ENCODE data around the gene ZNF25. TPM values are rescaled to one million over a fixed set of nuclear protein-coding genes. Genes with fewer than 3 reads are reported as not detected.
"Not testable (repeated sequence)": the region's sequence is repeated elsewhere in the genome, so short reads cannot be mapped to it uniquely, and the experiment has no call there.

ZNF25 gene
- total RNA-seq, 1 donor from 2014 or later: 5.2 TPM

GRCh38 chr10:37930423-37930822 lies 46.0 kb downstream of the ZNF25 start:
- TF ChIP-seq CTCF (IDR thresholded peaks at IDR 0.05; ENCODE audit: insufficient read depth, low read length, poor library complexity, severe bottlenecking): no peak
- Histone ChIP-seq H3K27me3 (ENCODE audit: control insufficient read depth, insufficient read depth, low read length) (no peaks in the 10 kb centered on the region), H3K4me3 (ENCODE audit: low read depth, low read length) (no peak overlapping the region), H3K36me3 (ENCODE audit: control insufficient read depth, insufficient read depth, low read length) (no peaks in the 10 kb centered on the region)
- no peak for DNase-seq (ENCODE audit: low read depth)

- DNase-seq (ENCODE audit: low read depth); H3K27me3 ChIP-seq (ENCODE audit: control insufficient read depth, insufficient read depth, low read length); H3K4me3 ChIP-seq (ENCODE audit: low read depth, low read length); H3K36me3 ChIP-seq (ENCODE audit: control insufficient read depth, insufficient read depth, low read length): not testable (repeated sequence)
These were observed 68.3 kb downstream of the ZNF25 start for GRCh38 chr10:37908165-37908564.

- TF ChIP-seq CTCF (IDR thresholded peaks at IDR 0.05; ENCODE audit: insufficient read depth, low read length, poor library complexity, severe bottlenecking): no peak
- Histone ChIP-seq H3K4me3 (ENCODE audit: low read depth, low read length) (no peak overlapping the region), H3K36me3 (ENCODE audit: control insufficient read depth, insufficient read depth, low read length) (no peaks in the 10 kb centered on the region), H3K27me3 (ENCODE audit: control insufficient read depth, insufficient read depth, low read length) (no peaks in the 10 kb centered on the region)
- DNase-seq (ENCODE audit: low read depth): no peak
These were observed 70.1 kb downstream of the ZNF25 start for GRCh38 chr10:37906382-37906781.

Other genes starting within 250 kb of the ZNF25 start
- 7.9 and 9.6 TPM in 2 replicates for gene ZNF248, start 119.0 kb downstream of the ZNF25 start, total RNA-seq
- gene ZNF33A, start 34.0 kb upstream of the ZNF25 start, total RNA-seq: 20.8 and 21.4 TPM in 2 replicates
- gene ZNF37A, start 117.7 kb upstream of the ZNF25 start, total RNA-seq: 10.8 and 12.9 TPM in 2 replicates